ENCODE measurements around the gene CFL2.

DNA sequence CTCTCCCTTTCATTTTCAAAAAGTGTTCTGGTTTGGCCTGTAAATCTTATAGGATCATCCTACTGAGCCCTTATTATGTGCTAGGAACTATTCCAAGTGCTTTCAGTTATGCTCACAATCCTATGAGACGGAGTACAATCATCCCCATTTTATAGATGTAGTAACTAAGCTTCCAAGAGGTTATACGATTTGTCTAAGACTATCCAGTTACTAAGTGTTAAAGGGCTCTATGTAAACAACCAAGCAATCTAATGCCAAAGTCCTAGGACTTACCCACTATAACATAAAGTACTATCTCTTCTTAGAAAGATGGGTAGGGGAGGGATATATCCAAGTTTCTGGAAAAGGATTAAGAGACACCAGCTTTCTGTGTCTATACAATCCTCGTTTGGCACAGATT is 6.7 kb downstream of the CFL2 start:
- TF ChIP-seq CTCF (conservative IDR thresholded peaks at IDR 0.05) (no peak), ZFX (IDR thresholded peaks at IDR 0.05) (no peak)
